PFSK-1 (cell line): Measurements from ENCODE around the gene IFNA1.

ENCODE experiments used
- FOXP2 ChIP-seq: optimal IDR thresholded peaks from 2 replicates; pipeline ENCODE3; 2011; ENCODE audit warnings: borderline replicate concordance, control low read depth, inconsistent platforms; ENCODE audit not compliant: insufficient read depth; ENCODE audit errors: extremely low read length, extremely low read depth
- POLR2AphosphoS5 ChIP-seq: IDR thresholded peaks from 2 replicates; pipeline ENCODE4 v1.6.1; 2012; ENCODE audit warnings: low read depth, mild to moderate bottlenecking, control low read depth, low read length, moderate library complexity
- SIN3A ChIP-seq: IDR thresholded peaks from 2 replicates; pipeline ENCODE4 v1.6.1; 2012; ENCODE audit warnings: mild to moderate bottlenecking, low read length, moderate library complexity, borderline replicate concordance; ENCODE audit not compliant: insufficient read depth
- TAF1 ChIP-seq: IDR thresholded peaks from 2 replicates; pipeline ENCODE4 v1.6.1; 2012; ENCODE audit warnings: low read length, control low read depth, borderline replicate concordance; ENCODE audit not compliant: insufficient read depth
- TF ChIP-seq, protein P1 (sequence below), 2 experiments: IDR thresholded peaks; 2 replicates each; pipeline versions ENCODE4 v1.6.1 to v1.8.0; 2011 to 2012; ENCODE audit warnings: low read depth in 2 of 2, low read length in 2 of 2, control low read depth in 1 of 2, inconsistent platforms in 1 of 2, mild to moderate bottlenecking in 1 of 2, moderate library complexity in 1 of 2; ENCODE audit not compliant: insufficient read depth in 1 of 2

The IFNA1 gene

GRCh38 chr9:21465138-21465537, 24.9 kb downstream of the IFNA1 start:
- TF ChIP-seq FOXP2 (no peak), TAF1 (no peak), SIN3A (no peak), POLR2AphosphoS5 (no peak)
- TF ChIP-seq, protein P1, sequence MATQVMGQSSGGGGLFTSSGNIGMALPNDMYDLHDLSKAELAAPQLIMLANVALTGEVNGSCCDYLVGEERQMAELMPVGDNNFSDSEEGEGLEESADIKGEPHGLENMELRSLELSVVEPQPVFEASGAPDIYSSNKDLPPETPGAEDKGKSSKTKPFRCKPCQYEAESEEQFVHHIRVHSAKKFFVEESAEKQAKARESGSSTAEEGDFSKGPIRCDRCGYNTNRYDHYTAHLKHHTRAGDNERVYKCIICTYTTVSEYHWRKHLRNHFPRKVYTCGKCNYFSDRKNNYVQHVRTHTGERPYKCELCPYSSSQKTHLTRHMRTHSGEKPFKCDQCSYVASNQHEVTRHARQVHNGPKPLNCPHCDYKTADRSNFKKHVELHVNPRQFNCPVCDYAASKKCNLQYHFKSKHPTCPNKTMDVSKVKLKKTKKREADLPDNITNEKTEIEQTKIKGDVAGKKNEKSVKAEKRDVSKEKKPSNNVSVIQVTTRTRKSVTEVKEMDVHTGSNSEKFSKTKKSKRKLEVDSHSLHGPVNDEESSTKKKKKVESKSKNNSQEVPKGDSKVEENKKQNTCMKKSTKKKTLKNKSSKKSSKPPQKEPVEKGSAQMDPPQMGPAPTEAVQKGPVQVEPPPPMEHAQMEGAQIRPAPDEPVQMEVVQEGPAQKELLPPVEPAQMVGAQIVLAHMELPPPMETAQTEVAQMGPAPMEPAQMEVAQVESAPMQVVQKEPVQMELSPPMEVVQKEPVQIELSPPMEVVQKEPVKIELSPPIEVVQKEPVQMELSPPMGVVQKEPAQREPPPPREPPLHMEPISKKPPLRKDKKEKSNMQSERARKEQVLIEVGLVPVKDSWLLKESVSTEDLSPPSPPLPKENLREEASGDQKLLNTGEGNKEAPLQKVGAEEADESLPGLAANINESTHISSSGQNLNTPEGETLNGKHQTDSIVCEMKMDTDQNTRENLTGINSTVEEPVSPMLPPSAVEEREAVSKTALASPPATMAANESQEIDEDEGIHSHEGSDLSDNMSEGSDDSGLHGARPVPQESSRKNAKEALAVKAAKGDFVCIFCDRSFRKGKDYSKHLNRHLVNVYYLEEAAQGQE (IDR thresholded peaks at IDR 0.05; ENCODE audit: insufficient read depth in 1 of 2, low read depth in 2 of 2, low read length in 2 of 2) = no peak

DNA sequence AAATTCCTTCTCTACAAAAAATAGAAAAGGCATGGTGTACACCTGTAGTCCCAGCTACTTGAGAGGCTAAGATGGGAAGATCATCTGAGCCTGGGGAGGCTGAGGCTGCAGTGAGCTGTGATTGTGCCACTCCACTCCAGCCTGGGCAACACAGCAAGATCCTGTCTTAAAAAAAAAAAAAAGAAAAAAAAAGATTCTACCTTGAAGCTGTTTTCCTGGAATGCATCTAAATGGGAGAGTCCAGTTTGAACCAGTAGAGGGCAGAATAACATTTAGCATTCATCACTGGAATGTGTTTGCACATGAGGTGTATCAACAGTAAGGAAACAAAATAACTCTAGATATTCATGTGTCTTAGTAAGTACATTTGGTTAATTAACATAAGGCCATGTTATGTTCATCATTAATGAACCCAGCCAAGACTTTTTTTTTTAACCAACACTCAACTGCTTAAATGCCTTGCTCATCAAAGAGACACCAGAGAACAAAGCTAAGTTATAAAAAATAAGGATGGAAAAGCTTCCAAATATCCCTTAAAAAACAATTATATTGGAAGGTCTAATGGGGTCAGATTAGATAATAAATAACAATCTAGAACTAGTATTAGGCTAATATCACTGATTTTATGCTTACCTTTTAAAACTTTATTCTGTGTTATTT, 25.8 kb downstream of the IFNA1 start:
- TF ChIP-seq TAF1 (no peak), POLR2AphosphoS5 (no peak), FOXP2 (no peak), SIN3A (no peak)
- TF ChIP-seq, protein P1 (IDR thresholded peaks at IDR 0.05; ENCODE audit: insufficient read depth in 1 of 2, low read depth in 2 of 2, low read length in 2 of 2) = no peak

- TF ChIP-seq TAF1 (no peak), FOXP2 (no peak)
Measured at GRCh38 chr9:21470126-21470525, 29.9 kb downstream of the IFNA1 start.

GRCh38 chr9:21473236-21473635, 33.0 kb downstream of the IFNA1 start:
- TF ChIP-seq POLR2AphosphoS5 (no peak), SIN3A (no peak)

DNA sequence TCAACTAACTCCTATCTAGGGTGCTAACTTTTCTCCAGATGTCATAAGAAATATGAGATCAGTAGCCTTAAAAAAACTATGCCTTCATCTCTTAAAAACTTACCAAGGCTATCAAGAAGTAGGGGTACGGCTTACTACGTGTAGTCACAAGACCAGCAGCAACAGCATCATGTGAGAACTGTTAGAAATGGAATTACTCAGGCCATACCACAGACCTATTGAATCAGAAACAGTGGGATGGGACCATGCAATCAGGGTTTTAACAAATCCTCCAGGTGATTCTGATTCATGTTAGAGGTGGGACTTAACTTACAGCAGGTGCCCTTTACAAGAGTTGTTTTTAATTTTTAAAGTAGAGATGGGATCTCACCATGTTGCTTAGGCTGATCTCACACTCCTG, 37.2 kb downstream of the IFNA1 start:
- no peak for TF ChIP-seq FOXP2
- no peak for TF ChIP-seq TAF1
- TF ChIP-seq, protein P1 (IDR thresholded peaks at IDR 0.05; ENCODE audit: insufficient read depth in 1 of 2, low read depth in 2 of 2, low read length in 2 of 2) = no peak
- TF ChIP-seq SIN3A = no peak
- no peak for TF ChIP-seq POLR2AphosphoS5

GRCh38 chr9:21479152-21479702, 39.0 kb downstream of the IFNA1 start:
- TF ChIP-seq FOXP2 = no peak
- TF ChIP-seq, protein P1 (IDR thresholded peaks at IDR 0.05; ENCODE audit: insufficient read depth in 1 of 2, low read depth in 2 of 2, low read length in 2 of 2) = no peak
- TF ChIP-seq POLR2AphosphoS5 = no peak
- no peak for TF ChIP-seq SIN3A
- TF ChIP-seq TAF1 = no peak
